Astrocyte (in vitro differentiated cells and primary cell): ENCODE measurements around the gene CNEP1R1. TPM values are rescaled to one million over a fixed set of nuclear protein-coding genes. Genes with fewer than 3 reads are reported as not detected.

Source experiments
- DNase-seq: peaks from one replicate; pipeline ENCODE4 v3.0.0-alpha.2; 2010; ENCODE audit warnings: low read depth
- FAIRE-seq: peaks from 2 replicates; lab custom pipeline; 2011; peaks lifted over from hg19 to GRCh38; lab: Jason Lieb, UNC
- H2AFZ ChIP-seq: 2 replicates; pipeline ENCODE4 v1.6.0; 2012; ENCODE audit warnings: low read depth, low read length, inconsistent platforms
- H3K27ac ChIP-seq: 2 replicates; pipeline ENCODE4 v1.5.1; 2011; ENCODE audit warnings: low read depth, low read length, inconsistent platforms
- H3K27me3 ChIP-seq: 2 replicates; pipeline ENCODE4 v1.6.0; 2011; ENCODE audit warnings: low read length, inconsistent platforms; ENCODE audit not compliant: insufficient read depth
- H3K36me3 ChIP-seq: 2 replicates; pipeline ENCODE4 v1.5.1; 2011; ENCODE audit warnings: low read length, inconsistent platforms; ENCODE audit not compliant: insufficient read depth
- H3K4me1 ChIP-seq: 2 replicates; pipeline ENCODE4 v1.5.1; 2011; ENCODE audit warnings: low read length, inconsistent platforms; ENCODE audit not compliant: insufficient read depth
- H3K4me2 ChIP-seq: 2 replicates; pipeline ENCODE4 v1.6.0; 2012; ENCODE audit warnings: low read length, inconsistent platforms
- H3K4me3 ChIP-seq: 2 replicates; pipeline ENCODE4 v1.5.1; 2011; ENCODE audit warnings: low read depth, mild to moderate bottlenecking, low read length, inconsistent platforms; ENCODE audit not compliant: insufficient read depth
- H3K79me2 ChIP-seq: 2 replicates; pipeline ENCODE4 v1.6.0; 2012; ENCODE audit warnings: mild to moderate bottlenecking, low read length, inconsistent platforms; ENCODE audit not compliant: insufficient read depth
- H3K9ac ChIP-seq: 2 replicates; pipeline ENCODE4 v1.6.0; 2012; ENCODE audit warnings: mild to moderate bottlenecking, low read length, inconsistent platforms
- H3K9me3 ChIP-seq: 2 replicates; pipeline ENCODE4 v1.5.1; 2012; ENCODE audit warnings: low read depth, mild to moderate bottlenecking, low read length, inconsistent platforms; ENCODE audit not compliant: insufficient read depth
- H4K20me1 ChIP-seq: 2 replicates; pipeline ENCODE4 v1.6.0; 2012; ENCODE audit warnings: low read length, inconsistent platforms; ENCODE audit not compliant: insufficient read depth
- H3K27ac Mint-ChIP-seq: one replicate; pipeline ENCODE4 v1.8.0; 2021; ENCODE audit warnings: mild to moderate bottlenecking, mixed read lengths; ENCODE audit not compliant: unreplicated experiment
- H3K27me3 Mint-ChIP-seq: one replicate; pipeline ENCODE4 v1.8.0; 2021; ENCODE audit warnings: low read depth, mixed read lengths; ENCODE audit not compliant: unreplicated experiment
- H3K36me3 Mint-ChIP-seq: one replicate; pipeline ENCODE4 v1.8.0; 2021; ENCODE audit warnings: low read depth, mixed read lengths; ENCODE audit not compliant: unreplicated experiment
- H3K4me1 Mint-ChIP-seq: one replicate; pipeline ENCODE4 v1.8.0; 2021; ENCODE audit warnings: low read depth, mixed read lengths; ENCODE audit not compliant: unreplicated experiment
- H3K4me3 Mint-ChIP-seq: one replicate; pipeline ENCODE4 v1.8.0; 2021; ENCODE audit warnings: mild to moderate bottlenecking, moderate library complexity, mixed read lengths; ENCODE audit not compliant: unreplicated experiment
- H3K9me3 Mint-ChIP-seq: one replicate; pipeline ENCODE4 v1.8.0; 2021; ENCODE audit warnings: mild to moderate bottlenecking, mixed read lengths; ENCODE audit not compliant: unreplicated experiment
- EZH2 ChIP-seq: IDR thresholded peaks from 2 replicates; pipeline ENCODE4 v1.6.1; 2012; ENCODE audit warnings: mild to moderate bottlenecking, low read length, inconsistent platforms; ENCODE audit not compliant: insufficient read depth
- total RNA-seq: library from RNA; stranded (reverse); gene quantifications from 2 replicates; pipeline ENCODE4 v1.2.1, GENCODE V29; 2021
- TF ChIP-seq, protein P1 (sequence below): IDR thresholded peaks from 2 replicates; pipeline ENCODE4 v1.5.1; 2011; ENCODE audit warnings: low read depth, mild to moderate bottlenecking, inconsistent platforms, low read length, moderate library complexity; ENCODE audit not compliant: insufficient read depth

The CNEP1R1 gene
- total RNA-seq, 1 donor from 2014 or later = 31.1 TPM

DNA sequence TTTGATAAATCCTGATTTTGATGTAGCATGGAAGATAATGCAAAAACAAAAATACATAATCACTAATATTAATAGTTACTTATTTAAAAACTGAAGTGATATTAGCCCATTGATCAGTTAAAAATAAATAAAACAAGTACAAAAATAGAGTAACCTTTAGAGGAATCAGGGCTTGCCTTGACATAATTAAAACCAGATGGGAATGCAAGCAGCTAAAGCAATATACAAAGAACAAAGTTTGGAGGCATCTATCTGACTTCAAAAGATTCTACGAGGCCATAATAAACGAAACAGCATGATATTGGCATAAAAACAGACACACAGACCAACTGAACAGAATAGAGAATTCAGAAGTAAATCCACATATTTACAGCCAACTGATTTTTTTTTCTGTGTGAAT, 25.8 kb downstream of the CNEP1R1 start:
- no peak overlapping the region for H3K4me3 Mint-ChIP-seq
- Histone ChIP-seq H3K79me2 (no peaks in the 10 kb centered on the region), H3K4me3 (no peak overlapping the region), H2AFZ (no peak overlapping the region), H3K9ac (no peak overlapping the region), H3K36me3 (no peaks in the 10 kb centered on the region), H3K4me1 (no peaks in the 10 kb centered on the region), H3K9me3 (no peaks in the 10 kb centered on the region), H4K20me1 (no peaks in the 10 kb centered on the region), H3K27me3 (peaks cover 7% of the 10 kb centered on the region), H3K27ac (no peak overlapping the region), H3K4me2 (no peak overlapping the region)
- no peak overlapping the region for H3K27ac Mint-ChIP-seq
- H3K36me3 Mint-ChIP-seq = no peaks in the 10 kb centered on the region
- peaks cover 4% of the 10 kb centered on the region for H3K9me3 Mint-ChIP-seq
- H3K4me1 Mint-ChIP-seq = no peaks in the 10 kb centered on the region
- TF ChIP-seq, protein P1, sequence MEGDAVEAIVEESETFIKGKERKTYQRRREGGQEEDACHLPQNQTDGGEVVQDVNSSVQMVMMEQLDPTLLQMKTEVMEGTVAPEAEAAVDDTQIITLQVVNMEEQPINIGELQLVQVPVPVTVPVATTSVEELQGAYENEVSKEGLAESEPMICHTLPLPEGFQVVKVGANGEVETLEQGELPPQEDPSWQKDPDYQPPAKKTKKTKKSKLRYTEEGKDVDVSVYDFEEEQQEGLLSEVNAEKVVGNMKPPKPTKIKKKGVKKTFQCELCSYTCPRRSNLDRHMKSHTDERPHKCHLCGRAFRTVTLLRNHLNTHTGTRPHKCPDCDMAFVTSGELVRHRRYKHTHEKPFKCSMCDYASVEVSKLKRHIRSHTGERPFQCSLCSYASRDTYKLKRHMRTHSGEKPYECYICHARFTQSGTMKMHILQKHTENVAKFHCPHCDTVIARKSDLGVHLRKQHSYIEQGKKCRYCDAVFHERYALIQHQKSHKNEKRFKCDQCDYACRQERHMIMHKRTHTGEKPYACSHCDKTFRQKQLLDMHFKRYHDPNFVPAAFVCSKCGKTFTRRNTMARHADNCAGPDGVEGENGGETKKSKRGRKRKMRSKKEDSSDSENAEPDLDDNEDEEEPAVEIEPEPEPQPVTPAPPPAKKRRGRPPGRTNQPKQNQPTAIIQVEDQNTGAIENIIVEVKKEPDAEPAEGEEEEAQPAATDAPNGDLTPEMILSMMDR = no peak
- H3K27me3 Mint-ChIP-seq = peaks cover 6% of the 10 kb centered on the region
- DNase-seq (no peak), FAIRE-seq (no peak)

DNA sequence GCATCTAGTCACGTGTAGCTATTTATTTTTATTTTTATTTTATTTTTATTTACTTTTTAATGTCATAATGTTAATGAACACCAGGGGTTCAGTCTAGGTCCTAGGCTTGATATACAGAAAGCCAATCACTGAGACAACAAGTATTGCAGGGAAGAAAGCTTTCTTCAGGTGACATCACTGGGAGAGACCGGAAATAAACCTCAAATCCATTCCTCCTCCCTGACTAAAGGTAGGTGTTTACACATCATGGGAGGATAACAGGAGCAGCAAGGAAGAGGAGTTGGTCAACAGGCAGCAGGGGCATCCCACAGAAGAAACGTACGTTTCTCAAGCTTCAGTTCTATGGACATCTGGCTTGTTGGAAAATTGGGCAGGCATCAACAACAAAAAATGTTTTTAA, 31.2 kb downstream of the CNEP1R1 start:
- H4K20me1 ChIP-seq = no peaks in the 10 kb centered on the region
- H3K4me1 Mint-ChIP-seq = peaks cover 2% of the 10 kb centered on the region
- H3K36me3 Mint-ChIP-seq = peaks cover 3% of the 10 kb centered on the region
- H3K27ac ChIP-seq = no peak overlapping the region
- H3K4me3 ChIP-seq = no peak overlapping the region
- FAIRE-seq (no peak), DNase-seq (no peak)
- H3K27me3 ChIP-seq = peaks cover 2% of the 10 kb centered on the region
- H3K9me3 Mint-ChIP-seq = peaks cover 9% of the 10 kb centered on the region
- no peaks in the 10 kb centered on the region for H3K4me1 ChIP-seq
- TF ChIP-seq EZH2 = no peak
- TF ChIP-seq, protein P1 = no peak
- H2AFZ ChIP-seq = no peak overlapping the region
- H3K4me2 ChIP-seq = no peak overlapping the region
- no peaks in the 10 kb centered on the region for H3K9me3 ChIP-seq
- no peak overlapping the region for H3K4me3 Mint-ChIP-seq
- H3K36me3 ChIP-seq = no peaks in the 10 kb centered on the region
- H3K79me2 ChIP-seq = no peaks in the 10 kb centered on the region
- no peak overlapping the region for H3K9ac ChIP-seq
- no peak overlapping the region for H3K27ac Mint-ChIP-seq
- H3K27me3 Mint-ChIP-seq = peaks cover 7% of the 10 kb centered on the region

DNA sequence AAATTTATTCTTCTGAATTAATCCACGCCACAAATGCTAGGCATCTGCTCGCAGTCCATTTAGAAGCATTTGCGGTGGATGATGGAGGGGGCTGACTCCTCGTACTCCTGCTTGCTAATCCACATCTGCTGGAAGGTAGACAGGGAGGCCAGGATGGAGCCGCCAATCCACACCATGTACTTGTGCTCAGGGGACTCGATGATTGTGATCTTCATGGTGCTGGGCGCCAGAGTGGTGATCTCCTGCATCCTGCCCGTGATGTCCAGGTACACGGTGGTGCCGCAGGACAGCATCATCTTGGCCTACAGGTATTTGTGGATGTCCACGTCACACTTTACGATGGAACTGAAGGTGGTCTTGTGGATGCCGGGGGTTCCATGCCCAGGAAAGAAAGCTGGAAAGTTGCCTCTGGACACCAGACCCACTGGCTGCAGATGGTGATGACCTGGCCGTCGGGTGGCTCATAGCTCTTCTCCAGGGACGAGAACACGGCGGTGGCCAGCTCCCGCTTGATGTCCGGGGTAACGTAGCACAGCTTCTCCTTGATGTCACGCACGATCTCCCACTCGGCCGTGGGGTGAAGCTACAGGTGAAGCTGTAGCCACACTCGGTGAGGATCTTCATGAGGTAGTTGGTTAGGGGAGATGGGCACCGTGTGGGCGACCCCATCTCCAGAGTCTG, 33.2 kb downstream of the CNEP1R1 start:
- Histone ChIP-seq H3K9me3 (no peaks in the 10 kb centered on the region), H3K9ac (no peak overlapping the region), H3K4me1 (no peaks in the 10 kb centered on the region), H3K79me2 (no peaks in the 10 kb centered on the region), H3K4me3 (no peak overlapping the region), H3K36me3 (no peaks in the 10 kb centered on the region), H3K4me2 (no peak overlapping the region), H3K27me3 (no peaks in the 10 kb centered on the region), H3K27ac (no peak overlapping the region), H2AFZ (no peak overlapping the region), H4K20me1 (no peaks in the 10 kb centered on the region)
- DNase-seq (no peak), FAIRE-seq (no peak)
- H3K27ac Mint-ChIP-seq = no peak overlapping the region
- H3K4me1 Mint-ChIP-seq = peaks cover 2% of the 10 kb centered on the region
- peaks cover 9% of the 10 kb centered on the region for H3K9me3 Mint-ChIP-seq
- peaks cover 3% of the 10 kb centered on the region for H3K36me3 Mint-ChIP-seq
- TF ChIP-seq, protein P1 = no peak
- no peak for TF ChIP-seq EZH2
- H3K27me3 Mint-ChIP-seq = peaks cover 4% of the 10 kb centered on the region
- H3K4me3 Mint-ChIP-seq = no peak overlapping the region
